ENCODE data around the gene NOL8.

NOL8 gene

DNA sequence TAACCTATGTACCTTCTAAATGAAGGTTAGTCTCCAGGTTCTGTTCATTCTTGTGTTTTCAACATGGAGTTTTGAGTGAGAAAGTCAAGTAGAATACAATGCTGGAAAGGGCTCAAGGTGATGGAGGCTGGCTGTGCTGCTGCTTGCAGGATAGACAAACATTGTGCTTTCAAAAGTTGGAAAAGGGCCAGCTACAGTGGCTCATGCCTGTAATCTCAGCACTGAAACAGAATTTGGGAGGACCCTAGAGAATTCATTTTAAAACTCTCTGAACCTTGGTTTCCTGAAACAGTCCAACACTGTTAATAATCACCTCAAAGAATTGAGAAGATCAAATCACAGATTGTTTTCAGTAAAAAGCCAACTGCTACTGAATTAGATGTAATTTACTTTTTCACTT is 16.3 kb downstream of the NOL8 start:
- TF ChIP-seq EGR1 (IDR thresholded peaks at IDR 0.05) (no peak), EP300 (IDR thresholded peaks at IDR 0.05; ENCODE audit: borderline replicate concordance) (no peak), CREB1 (IDR thresholded peaks at IDR 0.05; ENCODE audit: low read depth) (no peak), TAF1 (IDR thresholded peaks at IDR 0.05; ENCODE audit: low read depth) (no peak), CEBPB (IDR thresholded peaks at IDR 0.05) (no peak), TCF12 (IDR thresholded peaks at IDR 0.05; ENCODE audit: low read depth) (no peak), FOXM1 (IDR thresholded peaks at IDR 0.05; ENCODE audit: borderline replicate concordance, low read depth) (no peak), ZBTB7A (IDR thresholded peaks at IDR 0.05; ENCODE audit: low read depth) (no peak), NFIC (IDR thresholded peaks at IDR 0.05) (no peak), TEAD4 (IDR thresholded peaks at IDR 0.05) (no peak), YY1 (IDR thresholded peaks at IDR 0.05; ENCODE audit: low read depth) (no peak), RAD21 (IDR thresholded peaks at IDR 0.05; ENCODE audit: low read depth) (no peak)
- TF ChIP-seq, protein P1, sequence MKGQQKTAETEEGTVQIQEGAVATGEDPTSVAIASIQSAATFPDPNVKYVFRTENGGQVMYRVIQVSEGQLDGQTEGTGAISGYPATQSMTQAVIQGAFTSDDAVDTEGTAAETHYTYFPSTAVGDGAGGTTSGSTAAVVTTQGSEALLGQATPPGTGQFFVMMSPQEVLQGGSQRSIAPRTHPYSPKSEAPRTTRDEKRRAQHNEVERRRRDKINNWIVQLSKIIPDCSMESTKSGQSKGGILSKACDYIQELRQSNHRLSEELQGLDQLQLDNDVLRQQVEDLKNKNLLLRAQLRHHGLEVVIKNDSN (IDR thresholded peaks at IDR 0.05) = no peak
- TF ChIP-seq, protein P2, sequence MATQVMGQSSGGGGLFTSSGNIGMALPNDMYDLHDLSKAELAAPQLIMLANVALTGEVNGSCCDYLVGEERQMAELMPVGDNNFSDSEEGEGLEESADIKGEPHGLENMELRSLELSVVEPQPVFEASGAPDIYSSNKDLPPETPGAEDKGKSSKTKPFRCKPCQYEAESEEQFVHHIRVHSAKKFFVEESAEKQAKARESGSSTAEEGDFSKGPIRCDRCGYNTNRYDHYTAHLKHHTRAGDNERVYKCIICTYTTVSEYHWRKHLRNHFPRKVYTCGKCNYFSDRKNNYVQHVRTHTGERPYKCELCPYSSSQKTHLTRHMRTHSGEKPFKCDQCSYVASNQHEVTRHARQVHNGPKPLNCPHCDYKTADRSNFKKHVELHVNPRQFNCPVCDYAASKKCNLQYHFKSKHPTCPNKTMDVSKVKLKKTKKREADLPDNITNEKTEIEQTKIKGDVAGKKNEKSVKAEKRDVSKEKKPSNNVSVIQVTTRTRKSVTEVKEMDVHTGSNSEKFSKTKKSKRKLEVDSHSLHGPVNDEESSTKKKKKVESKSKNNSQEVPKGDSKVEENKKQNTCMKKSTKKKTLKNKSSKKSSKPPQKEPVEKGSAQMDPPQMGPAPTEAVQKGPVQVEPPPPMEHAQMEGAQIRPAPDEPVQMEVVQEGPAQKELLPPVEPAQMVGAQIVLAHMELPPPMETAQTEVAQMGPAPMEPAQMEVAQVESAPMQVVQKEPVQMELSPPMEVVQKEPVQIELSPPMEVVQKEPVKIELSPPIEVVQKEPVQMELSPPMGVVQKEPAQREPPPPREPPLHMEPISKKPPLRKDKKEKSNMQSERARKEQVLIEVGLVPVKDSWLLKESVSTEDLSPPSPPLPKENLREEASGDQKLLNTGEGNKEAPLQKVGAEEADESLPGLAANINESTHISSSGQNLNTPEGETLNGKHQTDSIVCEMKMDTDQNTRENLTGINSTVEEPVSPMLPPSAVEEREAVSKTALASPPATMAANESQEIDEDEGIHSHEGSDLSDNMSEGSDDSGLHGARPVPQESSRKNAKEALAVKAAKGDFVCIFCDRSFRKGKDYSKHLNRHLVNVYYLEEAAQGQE (IDR thresholded peaks at IDR 0.05; ENCODE audit: low read depth) = no peak
- TF ChIP-seq, protein P3, sequence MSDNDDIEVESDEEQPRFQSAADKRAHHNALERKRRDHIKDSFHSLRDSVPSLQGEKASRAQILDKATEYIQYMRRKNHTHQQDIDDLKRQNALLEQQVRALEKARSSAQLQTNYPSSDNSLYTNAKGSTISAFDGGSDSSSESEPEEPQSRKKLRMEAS (IDR thresholded peaks at IDR 0.05) = no peak

DNA sequence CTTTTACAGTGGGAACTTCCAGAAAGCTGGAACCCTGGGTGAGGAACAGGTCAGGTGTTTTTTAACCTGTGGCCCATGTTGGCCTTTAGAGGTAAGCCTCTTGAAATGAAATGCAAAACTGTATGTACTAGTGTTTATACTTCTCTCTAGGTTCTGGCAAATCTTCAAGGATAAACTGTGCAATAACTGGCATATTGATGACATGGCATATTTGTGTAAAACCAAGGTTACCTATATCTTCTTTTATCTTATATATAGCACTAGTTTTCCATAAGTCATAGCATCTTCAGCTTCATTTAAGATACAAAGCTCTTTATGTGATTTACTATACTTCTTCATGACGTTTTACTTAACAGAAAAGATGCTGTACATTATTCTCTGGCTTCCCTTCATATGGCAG is 24.2 kb downstream of the NOL8 start:
- TF ChIP-seq TCF12 (IDR thresholded peaks at IDR 0.05; ENCODE audit: low read depth) = no peak
- TF ChIP-seq TEAD4 (IDR thresholded peaks at IDR 0.05) = no peak
- TF ChIP-seq YY1 (IDR thresholded peaks at IDR 0.05; ENCODE audit: low read depth) = no peak
- no peak for TF ChIP-seq ZBTB7A (IDR thresholded peaks at IDR 0.05; ENCODE audit: low read depth)
- TF ChIP-seq CEBPB (IDR thresholded peaks at IDR 0.05) = no peak
- TF ChIP-seq, protein P3 (IDR thresholded peaks at IDR 0.05) = no peak
- no peak for TF ChIP-seq NFIC (IDR thresholded peaks at IDR 0.05)
- TF ChIP-seq RAD21 (IDR thresholded peaks at IDR 0.05; ENCODE audit: low read depth) = no peak
- TF ChIP-seq, protein P1 (IDR thresholded peaks at IDR 0.05) = no peak
- TF ChIP-seq CREB1 (IDR thresholded peaks at IDR 0.05; ENCODE audit: low read depth) = no peak
- no peak for TF ChIP-seq FOXM1 (IDR thresholded peaks at IDR 0.05; ENCODE audit: borderline replicate concordance, low read depth)
- TF ChIP-seq TAF1 (IDR thresholded peaks at IDR 0.05; ENCODE audit: low read depth) = no peak
- no peak for TF ChIP-seq EP300 (IDR thresholded peaks at IDR 0.05; ENCODE audit: borderline replicate concordance)
- TF ChIP-seq, protein P2 (IDR thresholded peaks at IDR 0.05; ENCODE audit: low read depth) = no peak
- no peak for TF ChIP-seq EGR1 (IDR thresholded peaks at IDR 0.05)

DNA sequence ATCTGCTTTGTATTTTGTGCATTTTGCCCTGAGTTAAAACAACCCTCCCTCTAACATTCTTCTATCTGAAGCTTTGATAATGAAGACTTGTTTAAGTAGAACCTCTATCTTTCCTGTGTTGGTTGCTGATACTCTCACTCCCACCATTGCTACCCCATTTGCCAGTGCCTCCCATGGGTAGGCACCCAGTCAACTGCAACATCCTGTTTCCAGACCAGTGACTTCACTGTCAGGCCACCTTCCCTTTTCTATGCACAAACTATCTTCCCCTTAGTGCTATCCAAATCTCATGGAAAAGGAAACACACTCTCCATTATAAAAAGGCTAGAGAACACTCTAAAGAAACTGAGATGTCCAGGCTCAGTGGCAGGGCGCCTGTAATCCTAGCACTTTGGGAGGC is 26.0 kb downstream of the NOL8 start:
- TF ChIP-seq, protein P3 (IDR thresholded peaks at IDR 0.05) = no peak
- TF ChIP-seq TEAD4 (IDR thresholded peaks at IDR 0.05) = no peak
- TF ChIP-seq EGR1 (IDR thresholded peaks at IDR 0.05) = no peak
- no peak for TF ChIP-seq YY1 (IDR thresholded peaks at IDR 0.05; ENCODE audit: low read depth)
- no peak for TF ChIP-seq FOXM1 (IDR thresholded peaks at IDR 0.05; ENCODE audit: borderline replicate concordance, low read depth)
- no peak for TF ChIP-seq CREB1 (IDR thresholded peaks at IDR 0.05; ENCODE audit: low read depth)
- TF ChIP-seq, protein P1 (IDR thresholded peaks at IDR 0.05) = no peak
- no peak for TF ChIP-seq TCF12 (IDR thresholded peaks at IDR 0.05; ENCODE audit: low read depth)
- no peak for TF ChIP-seq EP300 (IDR thresholded peaks at IDR 0.05; ENCODE audit: borderline replicate concordance)
- TF ChIP-seq NFIC (IDR thresholded peaks at IDR 0.05) = no peak
- TF ChIP-seq CEBPB (IDR thresholded peaks at IDR 0.05) = no peak
- TF ChIP-seq ZBTB7A (IDR thresholded peaks at IDR 0.05; ENCODE audit: low read depth) = no peak
- no peak for TF ChIP-seq RAD21 (IDR thresholded peaks at IDR 0.05; ENCODE audit: low read depth)
- TF ChIP-seq, protein P2 (IDR thresholded peaks at IDR 0.05; ENCODE audit: low read depth) = no peak
- no peak for TF ChIP-seq TAF1 (IDR thresholded peaks at IDR 0.05; ENCODE audit: low read depth)

All from Ishikawa (cell line).